HK-2 (cell line): ENCODE data around the gene ABHD18.
"Not testable (repeated sequence)": the region's sequence is repeated elsewhere in the genome, so short reads cannot be mapped to it uniquely, and the experiment has no call there.

ENCODE experiments used
- DNase-seq: peaks from one replicate; pipeline ENCODE4 v3.0.0-alpha.2; 2018; ENCODE audit not compliant: unreplicated experiment

The ABHD18 gene

GRCh38 chr4:127965062-127965802 is at the start of gene ABHD18, which contains the start of gene MFSD8:
TSS of gene ABHD18 (plus strand) at chr4:127965406. CDS start at chr4:127982956, 17,550 bp downstream.
TSS of gene MFSD8 (minus strand) at chr4:127965173. CDS start at chr4:127965133, 40 bp downstream.
- DNase-seq: peak; percentile 99

GRCh38 chr4:127916512-127916911 is 48.7 kb upstream of the ABHD18 start:
- no peak for DNase-seq

DNA sequence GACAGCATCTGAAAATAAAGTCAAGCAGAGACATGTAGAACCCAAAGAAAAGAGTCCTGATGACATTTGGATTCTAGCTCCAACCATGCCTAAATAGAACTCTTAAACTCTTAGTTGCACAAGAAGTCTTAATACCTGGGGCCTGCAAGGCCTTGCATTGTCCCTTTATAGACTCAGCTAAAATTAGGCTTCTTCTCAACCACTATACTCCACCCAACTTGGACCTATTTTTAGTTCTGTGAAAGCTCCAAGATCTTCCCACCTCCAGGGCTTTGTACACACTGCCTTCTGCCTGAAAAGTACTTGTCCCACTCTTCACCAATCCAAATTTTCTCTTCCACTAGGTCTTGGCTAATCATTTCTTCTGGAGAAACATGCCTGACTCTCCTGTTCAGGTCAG is 48.1 kb upstream of the ABHD18 start:
- no peak for DNase-seq

DNA sequence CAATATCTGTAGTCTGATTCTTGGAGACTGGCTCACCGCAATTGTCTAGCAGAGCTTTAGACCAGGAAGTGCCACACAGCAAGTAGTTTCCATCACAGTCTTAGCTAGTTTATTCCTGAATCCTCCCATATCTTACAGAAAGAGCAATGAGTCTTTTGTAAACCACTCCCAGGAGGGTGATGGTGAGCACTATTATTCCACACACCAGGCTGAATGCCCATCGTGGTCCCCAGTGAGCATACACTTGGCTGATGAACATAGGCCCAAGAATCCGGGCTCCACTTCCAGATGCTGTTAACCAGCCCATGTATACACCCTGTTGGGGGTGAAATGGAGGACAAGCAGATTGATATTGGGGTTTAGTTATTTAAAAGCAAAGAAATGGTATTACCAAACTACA is 44.7 kb upstream of the ABHD18 start:
- DNase-seq: no peak

DNA sequence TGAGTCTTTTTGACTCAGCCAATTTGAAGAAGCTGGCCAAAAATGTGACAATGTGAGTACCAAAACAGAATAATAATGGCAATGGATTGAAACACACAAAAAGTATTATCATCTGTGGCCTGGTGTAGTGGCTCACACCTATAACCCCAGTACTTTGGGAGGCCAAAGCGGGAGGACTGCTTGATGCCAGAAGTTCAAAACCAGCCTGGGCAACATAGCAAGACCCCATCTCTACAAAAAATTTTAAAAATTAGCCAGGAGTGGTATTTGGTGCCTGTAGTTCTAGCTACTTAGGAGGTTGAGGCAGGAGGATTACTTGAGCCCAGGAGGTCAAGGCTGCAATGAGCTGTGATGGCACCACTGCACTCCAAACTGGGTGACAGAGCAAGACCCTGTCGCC is 43.0 kb upstream of the ABHD18 start:
- no peak for DNase-seq

- not testable (repeated sequence) for DNase-seq
These were observed 39.5 kb upstream of the ABHD18 start for GRCh38 chr4:127925720-127926119.

- no peak for DNase-seq
These were observed 35.0 kb upstream of the ABHD18 start for GRCh38 chr4:127930175-127930574.

- not testable (repeated sequence) for DNase-seq
These were observed 33.4 kb upstream of the ABHD18 start for GRCh38 chr4:127931836-127932235.

DNA sequence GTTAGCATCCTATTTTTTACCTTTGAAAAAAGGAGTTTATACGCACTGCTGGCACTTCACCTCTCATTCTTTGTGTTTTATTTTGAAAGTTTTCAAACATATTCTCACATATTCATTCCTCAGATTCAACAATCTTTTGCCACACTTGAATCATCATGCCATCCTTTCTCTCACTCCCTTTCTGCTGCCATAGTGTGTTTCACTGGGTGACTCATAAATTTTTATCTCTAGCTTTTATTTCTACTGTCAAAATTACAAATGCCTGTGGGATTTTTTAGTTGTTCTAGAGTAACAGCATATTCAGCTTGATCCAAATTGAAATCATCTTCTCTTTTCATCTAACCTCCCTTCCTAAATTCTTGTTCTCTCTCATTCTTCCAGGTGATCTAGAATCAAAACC is 28.2 kb upstream of the ABHD18 start:
- no peak for DNase-seq

GRCh38 chr4:127957105-127957504 is 8.1 kb upstream of the ABHD18 start:
- no peak for DNase-seq

- no peak for DNase-seq
These were observed 5.4 kb upstream of the ABHD18 start for GRCh38 chr4:127959794-127960193.

- DNase-seq: not testable (repeated sequence)
These were observed 1.4 kb upstream of the ABHD18 start for GRCh38 chr4:127963633-127964398.

DNA sequence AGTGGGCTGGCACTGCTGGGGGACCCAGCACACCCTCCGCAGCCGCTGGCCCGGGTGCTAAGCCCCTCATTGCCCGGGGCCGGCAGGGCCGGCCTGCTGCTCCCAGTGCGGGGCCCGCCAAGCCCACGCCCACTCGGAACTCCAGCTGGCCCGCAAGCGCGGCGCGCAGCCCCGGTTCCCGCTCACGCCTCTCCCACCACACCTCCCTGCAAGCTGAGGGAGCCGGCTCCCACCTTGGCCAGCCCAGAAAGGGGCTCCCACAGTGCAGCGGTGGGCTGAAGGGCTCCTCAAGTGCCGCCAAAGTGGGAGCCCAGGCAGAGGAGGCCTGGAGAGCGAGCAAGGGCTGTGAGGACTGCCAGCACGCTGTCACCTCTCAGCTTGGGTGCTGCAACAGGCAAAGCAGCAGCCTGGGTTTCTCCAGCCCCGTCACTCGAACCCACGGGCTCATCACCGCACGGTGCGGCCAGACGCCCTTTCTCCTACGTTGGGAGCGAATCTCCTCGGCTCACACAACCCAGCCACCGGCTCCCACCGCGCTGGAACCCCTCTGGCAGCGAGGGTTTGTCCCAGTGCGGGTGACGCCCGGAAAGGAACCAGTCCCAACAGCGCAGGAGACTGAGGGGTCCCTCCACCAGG is 662 bp upstream of the ABHD18 start:
- DNase-seq: not testable (repeated sequence)

DNA sequence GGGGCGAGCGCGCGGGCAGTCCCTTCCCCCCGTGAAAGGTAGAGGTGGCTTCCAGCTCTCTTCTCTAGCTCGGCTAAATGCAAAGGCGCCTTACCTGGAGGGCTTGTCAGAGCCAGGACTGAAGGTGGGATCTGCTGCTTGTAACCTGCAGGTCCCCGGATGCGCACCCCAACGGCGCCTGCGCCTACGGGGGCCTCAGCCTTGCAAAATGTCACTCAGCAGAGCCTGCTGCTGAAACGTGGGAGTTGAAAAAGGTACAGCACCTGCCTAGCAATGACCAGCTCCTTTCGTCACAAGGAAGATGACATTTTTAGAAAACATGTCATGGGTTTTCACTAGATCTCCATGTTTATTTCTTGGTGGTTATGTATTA is 583 bp downstream of the ABHD18 start:
- peak; percentile 55 for DNase-seq

- DNase-seq: no peak
These were observed 2.1 kb downstream of the ABHD18 start for GRCh38 chr4:127967141-127967775.

DNA sequence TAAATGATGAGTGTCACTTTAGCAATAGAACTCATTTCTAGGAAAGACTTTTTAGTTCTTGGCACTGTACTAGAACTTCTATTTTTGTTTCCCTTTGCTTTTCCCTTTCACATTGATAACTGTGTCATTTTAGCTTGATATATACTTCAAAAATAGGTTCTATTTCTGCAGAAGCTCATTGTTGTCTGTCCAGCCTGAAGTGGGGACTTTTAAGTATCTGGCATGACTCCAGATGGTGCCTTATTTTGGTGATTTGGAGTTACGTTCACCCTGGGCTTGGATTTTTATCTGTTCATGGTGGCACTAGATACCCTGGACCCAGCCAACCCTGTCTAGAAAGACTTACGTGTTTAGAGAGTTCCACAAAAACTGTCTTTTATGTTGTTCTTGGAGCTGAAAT is 3.4 kb downstream of the ABHD18 start:
- no peak for DNase-seq

DNA sequence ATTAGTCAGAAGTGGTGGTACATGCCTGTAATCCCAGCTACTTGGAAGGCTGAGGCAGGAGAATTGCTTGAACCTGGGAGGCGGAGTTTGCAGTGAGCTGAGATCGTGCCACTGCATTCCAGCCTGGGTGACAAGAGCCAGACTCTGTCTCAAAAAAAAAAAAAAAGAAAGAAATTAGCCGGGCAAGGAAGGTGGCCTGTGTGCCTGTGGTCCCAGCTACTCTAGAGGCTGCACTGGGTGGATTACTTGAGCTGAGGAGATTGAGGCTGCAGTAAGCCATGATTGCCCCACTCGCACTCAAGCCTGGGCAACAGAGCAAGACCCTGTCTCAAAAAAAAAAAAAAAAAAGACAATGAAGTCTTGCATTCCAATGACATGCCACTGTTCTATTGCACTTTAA is 5.7 kb downstream of the ABHD18 start:
- DNase-seq: not testable (repeated sequence)

DNA sequence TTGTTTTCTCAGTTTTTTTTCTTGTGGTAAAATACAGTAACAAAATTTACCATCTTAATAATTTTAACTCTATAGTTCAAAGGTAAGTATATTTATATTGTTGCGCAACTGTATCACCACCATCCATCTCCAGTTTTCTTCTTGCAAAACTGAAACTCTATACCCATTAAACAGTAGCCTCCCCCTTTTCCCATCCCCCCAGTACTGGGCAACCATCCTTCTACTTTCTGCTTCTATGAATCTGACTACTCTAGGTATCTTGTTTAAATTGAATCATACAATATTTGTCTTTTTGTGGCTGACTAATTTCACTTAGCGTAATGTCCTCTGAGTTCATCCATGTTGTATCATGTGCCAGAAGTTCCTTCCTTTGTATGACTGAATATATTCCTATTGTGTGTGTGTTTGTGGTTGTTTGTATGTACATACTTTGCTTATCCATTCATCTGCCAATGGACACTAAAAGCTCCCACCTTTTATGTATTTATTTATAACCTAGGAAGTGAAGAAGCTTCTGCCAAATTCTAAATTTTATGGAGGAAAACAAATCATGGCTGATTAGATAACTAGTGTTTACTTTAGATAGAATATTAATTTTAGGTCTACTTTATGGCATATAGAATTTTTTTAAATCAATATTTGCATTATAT is 10.0 kb downstream of the ABHD18 start:
- DNase-seq: no peak

DNA sequence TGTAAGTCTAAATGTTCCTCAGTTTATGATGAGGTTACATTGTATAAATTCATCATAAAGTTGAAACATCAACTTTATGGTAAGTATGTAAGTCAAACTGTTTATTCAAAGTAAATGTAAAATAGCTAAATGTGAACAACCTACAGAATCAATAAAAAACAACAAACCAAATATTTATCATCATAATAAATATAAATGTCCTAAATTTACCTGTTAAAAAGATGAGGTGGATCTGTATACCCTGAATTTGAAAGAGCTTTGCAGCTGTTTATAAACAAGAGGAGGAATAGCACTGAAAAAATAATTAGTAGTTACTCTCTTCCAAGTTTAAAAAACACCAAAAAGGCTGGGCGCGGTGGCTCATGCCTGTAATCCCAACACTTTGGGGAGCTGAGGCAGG is 13.7 kb downstream of the ABHD18 start:
- DNase-seq: no peak

- no peak for DNase-seq
These were observed 17.2 kb downstream of the ABHD18 start for GRCh38 chr4:127982445-127982844.

- no peak for DNase-seq
These were observed 20.8 kb downstream of the ABHD18 start for GRCh38 chr4:127985989-127986388.

DNA sequence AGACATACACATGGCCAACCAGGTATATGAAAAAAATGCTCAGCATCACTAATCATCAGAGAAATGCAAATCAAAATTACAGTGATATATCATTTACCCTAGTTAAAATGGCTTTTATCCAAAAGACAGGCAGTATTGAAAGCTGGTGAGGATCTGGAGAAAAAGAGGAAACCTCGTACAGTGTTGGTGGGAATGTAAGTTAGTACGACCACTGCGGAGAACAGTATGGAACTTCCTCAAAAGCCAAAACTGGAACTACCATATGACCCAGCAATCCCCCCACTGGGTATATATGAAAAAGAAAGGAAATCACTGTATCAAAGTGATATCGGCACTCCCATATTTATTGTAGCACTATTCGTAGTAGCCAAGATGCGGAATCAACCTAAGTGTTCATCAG is 23.4 kb downstream of the ABHD18 start:
- DNase-seq: no peak
